Cardiac muscle cell (in vitro differentiated cells and primary cell): ENCODE results near the gene STK25. TPM values are rescaled to one million over a fixed set of nuclear protein-coding genes. Genes with fewer than 3 reads are reported as not detected.
"Not testable (repeated sequence)": the region's sequence is repeated elsewhere in the genome, so short reads cannot be mapped to it uniquely, and the experiment has no call there.

Source experiments
- DNase-seq, 2 donors: peaks; one replicate each; pipeline versions ENCODE4 v3.0.0 to v3.0.0-alpha.2; 2010 to 2017; ENCODE audit warnings: low read depth in 1 of 2, low spot score in 1 of 2
- H3K27ac ChIP-seq: fragments of 200-600 bp; sonication (generic); 2 replicates; pipeline ENCODE4 v1.5.1; 2016
- H3K27me3 ChIP-seq: fragments of 200-600 bp; sonication (generic); 2 replicates; pipeline ENCODE4 v1.6.0; 2016; ENCODE audit warnings: control low read depth
- H3K36me3 ChIP-seq: fragments of 200-600 bp; sonication (generic); 2 replicates; pipeline ENCODE4 v1.5.1; 2016; ENCODE audit warnings: control low read depth
- H3K4me1 ChIP-seq: fragments of 200-600 bp; sonication (generic); 2 replicates; pipeline ENCODE4 v1.8.1; 2017; ENCODE audit warnings: low read depth, mild to moderate bottlenecking, mixed run types
- H3K4me3 ChIP-seq: fragments of 200-600 bp; sonication (generic); 2 replicates; pipeline ENCODE4 v1.5.1; 2016; ENCODE audit warnings: mild to moderate bottlenecking
- H3K9me3 ChIP-seq: fragments of 200-600 bp; sonication (generic); 2 replicates; pipeline ENCODE4 v1.5.1; 2017; ENCODE audit warnings: low read depth, mild to moderate bottlenecking, control low read depth
- polyA plus RNA-seq: library from polyadenylated mRNA; unstranded; fragments of >200 nt; fragmentation: Nextera tagmentation; extraction: Ambion mirVana; gene quantifications from 2 replicates; pipeline ENCODE4 v1.2.1, GENCODE V29; 2016
- total RNA-seq: library from RNA; depleted of rRNA; stranded (reverse); fragments of >200 nt; gene quantifications from 2 replicates; pipeline ENCODE4 v1.2.3, GENCODE V29; 2016
- TF ChIP-seq, protein P1 (sequence below): IDR thresholded peaks from 2 replicates; pipeline ENCODE4 v1.5.1; 2012; ENCODE audit warnings: low read depth, mild to moderate bottlenecking, low read length

The STK25 gene
- total and polyA plus RNA-seq, 2 experiments from 2014 or later = 295 to 422 TPM

- no peaks in the 10 kb centered on the region for H3K9me3 ChIP-seq
- no peak for DNase-seq
- H3K36me3 ChIP-seq = no peaks in the 10 kb centered on the region
- H3K27me3 ChIP-seq = no peaks in the 10 kb centered on the region
- no peak overlapping the region for H3K27ac ChIP-seq
- H3K4me3 ChIP-seq = no peak overlapping the region
- H3K4me1 ChIP-seq = no peaks in the 10 kb centered on the region
- TF ChIP-seq, protein P1, sequence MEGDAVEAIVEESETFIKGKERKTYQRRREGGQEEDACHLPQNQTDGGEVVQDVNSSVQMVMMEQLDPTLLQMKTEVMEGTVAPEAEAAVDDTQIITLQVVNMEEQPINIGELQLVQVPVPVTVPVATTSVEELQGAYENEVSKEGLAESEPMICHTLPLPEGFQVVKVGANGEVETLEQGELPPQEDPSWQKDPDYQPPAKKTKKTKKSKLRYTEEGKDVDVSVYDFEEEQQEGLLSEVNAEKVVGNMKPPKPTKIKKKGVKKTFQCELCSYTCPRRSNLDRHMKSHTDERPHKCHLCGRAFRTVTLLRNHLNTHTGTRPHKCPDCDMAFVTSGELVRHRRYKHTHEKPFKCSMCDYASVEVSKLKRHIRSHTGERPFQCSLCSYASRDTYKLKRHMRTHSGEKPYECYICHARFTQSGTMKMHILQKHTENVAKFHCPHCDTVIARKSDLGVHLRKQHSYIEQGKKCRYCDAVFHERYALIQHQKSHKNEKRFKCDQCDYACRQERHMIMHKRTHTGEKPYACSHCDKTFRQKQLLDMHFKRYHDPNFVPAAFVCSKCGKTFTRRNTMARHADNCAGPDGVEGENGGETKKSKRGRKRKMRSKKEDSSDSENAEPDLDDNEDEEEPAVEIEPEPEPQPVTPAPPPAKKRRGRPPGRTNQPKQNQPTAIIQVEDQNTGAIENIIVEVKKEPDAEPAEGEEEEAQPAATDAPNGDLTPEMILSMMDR = no peak
Observed at GRCh38 chr2:241531161-241531722, 22.9 kb upstream of the STK25 start.

DNA sequence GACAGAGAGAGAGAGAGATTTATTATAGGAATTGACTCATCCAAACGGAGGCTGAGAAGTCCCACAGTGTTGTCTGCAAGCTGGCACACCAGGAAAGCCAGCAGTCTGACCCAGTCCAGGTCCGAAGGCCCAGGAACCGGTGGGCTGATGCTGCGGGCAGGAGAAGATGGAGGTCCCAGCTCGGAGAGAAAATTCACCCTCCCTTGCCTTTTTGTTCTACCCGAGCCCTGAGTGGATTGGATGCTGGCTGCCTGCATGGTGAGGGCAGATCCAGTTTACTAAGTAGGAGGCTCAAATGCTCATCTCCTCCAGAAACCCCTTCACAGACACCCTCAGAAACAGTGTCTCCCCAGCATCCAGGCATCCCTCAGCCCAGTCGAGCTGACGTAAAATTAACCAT lies 22.2 kb upstream of the STK25 start:
- no peaks in the 10 kb centered on the region for H3K27me3 ChIP-seq
- no peak for DNase-seq
- no peaks in the 10 kb centered on the region for H3K36me3 ChIP-seq
- no peaks in the 10 kb centered on the region for H3K9me3 ChIP-seq
- TF ChIP-seq, protein P1 = no peak
- H3K27ac ChIP-seq = no peak overlapping the region
- no peak overlapping the region for H3K4me3 ChIP-seq
- no peaks in the 10 kb centered on the region for H3K4me1 ChIP-seq

GRCh38 chr2:241525818-241526780 lies 17.7 kb upstream of the STK25 start:
- not testable (repeated sequence) for DNase-seq, H3K4me1 ChIP-seq, H3K36me3 ChIP-seq, H3K27ac ChIP-seq, H3K4me3 ChIP-seq, H3K9me3 ChIP-seq, H3K27me3 ChIP-seq

GRCh38 chr2:241522477-241522876 lies 14.1 kb upstream of the STK25 start:
- Histone ChIP-seq H3K4me1 (no peaks in the 10 kb centered on the region), H3K4me3 (no peak overlapping the region), H3K36me3 (no peaks in the 10 kb centered on the region), H3K9me3 (no peaks in the 10 kb centered on the region), H3K27ac (no peak overlapping the region), H3K27me3 (no peaks in the 10 kb centered on the region)
- DNase-seq = no peak
- TF ChIP-seq, protein P1 = no peak

DNA sequence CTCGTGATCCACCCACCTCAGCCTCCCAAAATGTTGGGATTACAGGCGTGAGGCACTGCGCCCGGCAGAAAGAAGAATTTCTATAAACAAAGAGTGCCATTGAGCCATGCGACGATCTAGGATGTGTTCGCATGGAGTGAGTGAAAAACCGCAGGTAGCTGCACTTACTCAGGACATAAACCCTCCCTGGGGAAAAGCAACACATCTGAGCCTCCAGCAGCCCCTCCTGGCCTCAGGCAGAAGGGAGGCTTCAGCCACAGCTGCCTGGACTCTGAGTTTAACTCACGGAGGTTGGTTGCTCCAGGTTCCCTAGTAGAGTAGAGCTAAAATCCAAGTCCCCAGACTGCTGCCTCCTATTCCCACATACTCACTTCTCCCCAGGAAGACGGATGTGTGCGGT lies 11.3 kb upstream of the STK25 start:
- H3K27ac ChIP-seq = no peak overlapping the region
- H3K4me3 ChIP-seq = no peak overlapping the region
- TF ChIP-seq, protein P1 = no peak
- no peaks in the 10 kb centered on the region for H3K9me3 ChIP-seq
- DNase-seq = no peak
- no peaks in the 10 kb centered on the region for H3K36me3 ChIP-seq
- no peaks in the 10 kb centered on the region for H3K4me1 ChIP-seq
- H3K27me3 ChIP-seq = no peaks in the 10 kb centered on the region

GRCh38 chr2:241517297-241517696 lies 8.9 kb upstream of the STK25 start:
- no peak for DNase-seq
- H3K36me3 ChIP-seq = no peaks in the 10 kb centered on the region
- no peak overlapping the region for H3K4me3 ChIP-seq
- H3K9me3 ChIP-seq = no peaks in the 10 kb centered on the region
- TF ChIP-seq, protein P1 = no peak
- H3K4me1 ChIP-seq = no peaks in the 10 kb centered on the region
- H3K27me3 ChIP-seq = no peaks in the 10 kb centered on the region
- no peak overlapping the region for H3K27ac ChIP-seq
